ENCODE data around the gene PHOSPHO2. TPM values are rescaled to one million over a fixed set of nuclear protein-coding genes. Genes with fewer than 3 reads are reported as not detected.

The PHOSPHO2 gene
- total and polyA plus RNA-seq, 9 of the 15 experiments (the other 6 are each of a cell fraction or from before 2014, with no cell fraction given), result 7.8 to 19.1 (median 11.7) TPM

- TF ChIP-seq E2F8 (IDR thresholded peaks at IDR 0.05; ENCODE audit: low read depth, partially characterized antibody) (no peak), PML (IDR thresholded peaks at IDR 0.05; ENCODE audit: low read length) (no peak), NCOR1 (IDR thresholded peaks at IDR 0.05) (no peak), NR3C1 (CRISPR knock-in tag; IDR thresholded peaks at IDR 0.05) (no peak), GATAD2A (IDR thresholded peaks at IDR 0.05) (no peak), ARNT (IDR thresholded peaks at IDR 0.05) (no peak), LEF1 (IDR thresholded peaks at IDR 0.05) (no peak), ELF4 (CRISPR knock-in tag; IDR thresholded peaks at IDR 0.05) (no peak), L3MBTL2 (IDR thresholded peaks at IDR 0.05) (no peak), ZKSCAN3 (CRISPR knock-in tag; IDR thresholded peaks at IDR 0.05) (no peak), RBM39 (optimal IDR thresholded peaks at IDR 0.05; ENCODE audit: low read depth, low read length) (no peak), GTF2F1 (IDR thresholded peaks at IDR 0.05; ENCODE audit: low read depth, low read length) (no peak)
- TF ChIP-seq, protein P1, sequence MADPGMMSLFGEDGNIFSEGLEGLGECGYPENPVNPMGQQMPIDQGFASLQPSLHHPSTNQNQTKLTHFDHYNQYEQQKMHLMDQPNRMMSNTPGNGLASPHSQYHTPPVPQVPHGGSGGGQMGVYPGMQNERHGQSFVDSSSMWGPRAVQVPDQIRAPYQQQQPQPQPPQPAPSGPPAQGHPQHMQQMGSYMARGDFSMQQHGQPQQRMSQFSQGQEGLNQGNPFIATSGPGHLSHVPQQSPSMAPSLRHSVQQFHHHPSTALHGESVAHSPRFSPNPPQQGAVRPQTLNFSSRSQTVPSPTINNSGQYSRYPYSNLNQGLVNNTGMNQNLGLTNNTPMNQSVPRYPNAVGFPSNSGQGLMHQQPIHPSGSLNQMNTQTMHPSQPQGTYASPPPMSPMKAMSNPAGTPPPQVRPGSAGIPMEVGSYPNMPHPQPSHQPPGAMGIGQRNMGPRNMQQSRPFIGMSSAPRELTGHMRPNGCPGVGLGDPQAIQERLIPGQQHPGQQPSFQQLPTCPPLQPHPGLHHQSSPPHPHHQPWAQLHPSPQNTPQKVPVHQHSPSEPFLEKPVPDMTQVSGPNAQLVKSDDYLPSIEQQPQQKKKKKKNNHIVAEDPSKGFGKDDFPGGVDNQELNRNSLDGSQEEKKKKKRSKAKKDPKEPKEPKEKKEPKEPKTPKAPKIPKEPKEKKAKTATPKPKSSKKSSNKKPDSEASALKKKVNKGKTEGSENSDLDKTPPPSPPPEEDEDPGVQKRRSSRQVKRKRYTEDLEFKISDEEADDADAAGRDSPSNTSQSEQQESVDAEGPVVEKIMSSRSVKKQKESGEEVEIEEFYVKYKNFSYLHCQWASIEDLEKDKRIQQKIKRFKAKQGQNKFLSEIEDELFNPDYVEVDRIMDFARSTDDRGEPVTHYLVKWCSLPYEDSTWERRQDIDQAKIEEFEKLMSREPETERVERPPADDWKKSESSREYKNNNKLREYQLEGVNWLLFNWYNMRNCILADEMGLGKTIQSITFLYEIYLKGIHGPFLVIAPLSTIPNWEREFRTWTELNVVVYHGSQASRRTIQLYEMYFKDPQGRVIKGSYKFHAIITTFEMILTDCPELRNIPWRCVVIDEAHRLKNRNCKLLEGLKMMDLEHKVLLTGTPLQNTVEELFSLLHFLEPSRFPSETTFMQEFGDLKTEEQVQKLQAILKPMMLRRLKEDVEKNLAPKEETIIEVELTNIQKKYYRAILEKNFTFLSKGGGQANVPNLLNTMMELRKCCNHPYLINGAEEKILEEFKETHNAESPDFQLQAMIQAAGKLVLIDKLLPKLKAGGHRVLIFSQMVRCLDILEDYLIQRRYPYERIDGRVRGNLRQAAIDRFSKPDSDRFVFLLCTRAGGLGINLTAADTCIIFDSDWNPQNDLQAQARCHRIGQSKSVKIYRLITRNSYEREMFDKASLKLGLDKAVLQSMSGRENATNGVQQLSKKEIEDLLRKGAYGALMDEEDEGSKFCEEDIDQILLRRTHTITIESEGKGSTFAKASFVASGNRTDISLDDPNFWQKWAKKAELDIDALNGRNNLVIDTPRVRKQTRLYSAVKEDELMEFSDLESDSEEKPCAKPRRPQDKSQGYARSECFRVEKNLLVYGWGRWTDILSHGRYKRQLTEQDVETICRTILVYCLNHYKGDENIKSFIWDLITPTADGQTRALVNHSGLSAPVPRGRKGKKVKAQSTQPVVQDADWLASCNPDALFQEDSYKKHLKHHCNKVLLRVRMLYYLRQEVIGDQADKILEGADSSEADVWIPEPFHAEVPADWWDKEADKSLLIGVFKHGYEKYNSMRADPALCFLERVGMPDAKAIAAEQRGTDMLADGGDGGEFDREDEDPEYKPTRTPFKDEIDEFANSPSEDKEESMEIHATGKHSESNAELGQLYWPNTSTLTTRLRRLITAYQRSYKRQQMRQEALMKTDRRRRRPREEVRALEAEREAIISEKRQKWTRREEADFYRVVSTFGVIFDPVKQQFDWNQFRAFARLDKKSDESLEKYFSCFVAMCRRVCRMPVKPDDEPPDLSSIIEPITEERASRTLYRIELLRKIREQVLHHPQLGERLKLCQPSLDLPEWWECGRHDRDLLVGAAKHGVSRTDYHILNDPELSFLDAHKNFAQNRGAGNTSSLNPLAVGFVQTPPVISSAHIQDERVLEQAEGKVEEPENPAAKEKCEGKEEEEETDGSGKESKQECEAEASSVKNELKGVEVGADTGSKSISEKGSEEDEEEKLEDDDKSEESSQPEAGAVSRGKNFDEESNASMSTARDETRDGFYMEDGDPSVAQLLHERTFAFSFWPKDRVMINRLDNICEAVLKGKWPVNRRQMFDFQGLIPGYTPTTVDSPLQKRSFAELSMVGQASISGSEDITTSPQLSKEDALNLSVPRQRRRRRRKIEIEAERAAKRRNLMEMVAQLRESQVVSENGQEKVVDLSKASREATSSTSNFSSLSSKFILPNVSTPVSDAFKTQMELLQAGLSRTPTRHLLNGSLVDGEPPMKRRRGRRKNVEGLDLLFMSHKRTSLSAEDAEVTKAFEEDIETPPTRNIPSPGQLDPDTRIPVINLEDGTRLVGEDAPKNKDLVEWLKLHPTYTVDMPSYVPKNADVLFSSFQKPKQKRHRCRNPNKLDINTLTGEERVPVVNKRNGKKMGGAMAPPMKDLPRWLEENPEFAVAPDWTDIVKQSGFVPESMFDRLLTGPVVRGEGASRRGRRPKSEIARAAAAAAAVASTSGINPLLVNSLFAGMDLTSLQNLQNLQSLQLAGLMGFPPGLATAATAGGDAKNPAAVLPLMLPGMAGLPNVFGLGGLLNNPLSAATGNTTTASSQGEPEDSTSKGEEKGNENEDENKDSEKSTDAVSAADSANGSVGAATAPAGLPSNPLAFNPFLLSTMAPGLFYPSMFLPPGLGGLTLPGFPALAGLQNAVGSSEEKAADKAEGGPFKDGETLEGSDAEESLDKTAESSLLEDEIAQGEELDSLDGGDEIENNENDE (IDR thresholded peaks at IDR 0.05; ENCODE audit: low read depth, low read length), result no peak
- TF ChIP-seq, protein P2, sequence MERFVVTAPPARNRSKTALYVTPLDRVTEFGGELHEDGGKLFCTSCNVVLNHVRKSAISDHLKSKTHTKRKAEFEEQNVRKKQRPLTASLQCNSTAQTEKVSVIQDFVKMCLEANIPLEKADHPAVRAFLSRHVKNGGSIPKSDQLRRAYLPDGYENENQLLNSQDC (CRISPR knock-in tag; IDR thresholded peaks at IDR 0.05), result no peak
- TF ChIP-seq, protein P3, sequence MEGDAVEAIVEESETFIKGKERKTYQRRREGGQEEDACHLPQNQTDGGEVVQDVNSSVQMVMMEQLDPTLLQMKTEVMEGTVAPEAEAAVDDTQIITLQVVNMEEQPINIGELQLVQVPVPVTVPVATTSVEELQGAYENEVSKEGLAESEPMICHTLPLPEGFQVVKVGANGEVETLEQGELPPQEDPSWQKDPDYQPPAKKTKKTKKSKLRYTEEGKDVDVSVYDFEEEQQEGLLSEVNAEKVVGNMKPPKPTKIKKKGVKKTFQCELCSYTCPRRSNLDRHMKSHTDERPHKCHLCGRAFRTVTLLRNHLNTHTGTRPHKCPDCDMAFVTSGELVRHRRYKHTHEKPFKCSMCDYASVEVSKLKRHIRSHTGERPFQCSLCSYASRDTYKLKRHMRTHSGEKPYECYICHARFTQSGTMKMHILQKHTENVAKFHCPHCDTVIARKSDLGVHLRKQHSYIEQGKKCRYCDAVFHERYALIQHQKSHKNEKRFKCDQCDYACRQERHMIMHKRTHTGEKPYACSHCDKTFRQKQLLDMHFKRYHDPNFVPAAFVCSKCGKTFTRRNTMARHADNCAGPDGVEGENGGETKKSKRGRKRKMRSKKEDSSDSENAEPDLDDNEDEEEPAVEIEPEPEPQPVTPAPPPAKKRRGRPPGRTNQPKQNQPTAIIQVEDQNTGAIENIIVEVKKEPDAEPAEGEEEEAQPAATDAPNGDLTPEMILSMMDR (IDR thresholded peaks at IDR 0.05 in 2 of 3, conservative IDR thresholded peaks at IDR 0.05 in 1 of 3; ENCODE audit: insufficient read depth in 2 of 3, low read depth in 1 of 3, low read length in 3 of 3), result no peak
Measured at GRCh38 chr2:169736902-169737301, 42.6 kb downstream of the PHOSPHO2 start (continued).
